H1 (cell line): Measurements from ENCODE around the gene ZNF654. TPM values are rescaled to one million over a fixed set of nuclear protein-coding genes. Genes with fewer than 3 reads are reported as not detected.

Experiments used
- CTCF ChIA-PET: fragments of 300-600 bp; sonication (Branson Sonifier 250); formaldehyde crosslinking; loops from one replicate; lab custom pipeline; 2021; ENCODE audit not compliant: partially characterized antibody; lab: Charles Lee
- POLR2A ChIA-PET: fragments of 300-600 bp; sonication (Branson Sonifier 250); formaldehyde crosslinking; loops from one replicate; lab custom pipeline; 2021; ENCODE audit warnings: inconsistent platforms; ENCODE audit not compliant: partially characterized antibody; lab: Charles Lee
- DNase-seq, 2 experiments: peaks; one replicate each; pipeline versions ENCODE4 v3.0.0 to v3.0.0-alpha.2; 2010 to 2022; ENCODE audit warnings: low spot score in 2 of 2, low read depth in 1 of 2, mixed read lengths in 1 of 2
- FAIRE-seq: peaks from 2 replicates; lab custom pipeline; 2011; peaks lifted over from hg19 to GRCh38; lab: Jason Lieb, UNC
- H2AFZ ChIP-seq: 2 replicates; pipeline ENCODE4 v1.8.1; 2012; ENCODE audit warnings: low read length, inconsistent platforms
- H2AK5ac ChIP-seq: 2 replicates; pipeline ENCODE4 v1.6.1; 2013; ENCODE audit warnings: low read depth, low read length
- H2BK120ac ChIP-seq: replicated peaks from 2 replicates; pipeline ENCODE3; 2013; ENCODE audit warnings: low read depth, low read length, inconsistent platforms
- H2BK12ac ChIP-seq: 2 replicates; pipeline ENCODE4 v1.6.1; 2013; ENCODE audit warnings: low read depth, low read length
- H2BK15ac ChIP-seq: 2 replicates; pipeline ENCODE4 v1.6.1; 2013; ENCODE audit warnings: low read length
- H2BK20ac ChIP-seq: 2 replicates; pipeline ENCODE4 v1.6.1; 2013; ENCODE audit warnings: low read length
- H2BK5ac ChIP-seq: 2 replicates; pipeline ENCODE4 v1.6.1; 2013; ENCODE audit warnings: low read depth, low read length
- H3K14ac ChIP-seq: 2 replicates; pipeline ENCODE4 v1.6.1; 2013; ENCODE audit warnings: inconsistent platforms; ENCODE audit not compliant: insufficient read length
- H3K18ac ChIP-seq: 2 replicates; pipeline ENCODE4 v1.6.1; 2013; ENCODE audit warnings: low read length; ENCODE audit errors: extremely low read depth
- H3K23ac ChIP-seq: 2 replicates; pipeline ENCODE4 v1.6.1; 2013; ENCODE audit warnings: inconsistent platforms; ENCODE audit not compliant: insufficient read length
- H3K23me2 ChIP-seq: 2 replicates; pipeline ENCODE4 v1.6.1; 2013; ENCODE audit warnings: low read depth, low read length
- H3K27ac ChIP-seq: 2 replicates; pipeline ENCODE4 v1.6.1; 2011; ENCODE audit warnings: low read depth, low read length, inconsistent platforms
- H3K27me3 ChIP-seq, 4 experiments: replicated peaks in 1 of 4; 1 replicate in 1 of 4; 2 replicates in 3 of 4; pipeline versions ENCODE4 v1.6.1 to v1.8.1; 2011 to 2013; ENCODE audit warnings: low read length in 3 of 4, mild to moderate bottlenecking in 3 of 4, inconsistent platforms in 2 of 4, mixed read lengths in 2 of 4, moderate library complexity in 1 of 4; ENCODE audit not compliant: control insufficient read depth in 3 of 4, insufficient read depth in 3 of 4; ENCODE audit errors: extremely low read depth in 1 of 4
- H3K36me3 ChIP-seq, 4 experiments: 2 replicates each; pipeline versions ENCODE4 v1.6.1 to v1.8.1; 2011 to 2013; ENCODE audit warnings: mild to moderate bottlenecking in 4 of 4, low read length in 3 of 4, moderate library complexity in 2 of 4, control low read depth in 1 of 4, inconsistent platforms in 1 of 4; ENCODE audit not compliant: insufficient read depth in 4 of 4, control insufficient read depth in 2 of 4
- H3K4ac ChIP-seq: replicated peaks from 2 replicates; pipeline ENCODE3; 2013; ENCODE audit warnings: low read length, low read depth, mixed read lengths, inconsistent platforms; ENCODE audit not compliant: insufficient read length
- H3K4me1 ChIP-seq, 4 experiments: replicated peaks in 1 of 4; 1 replicate in 1 of 4; 2 replicates in 3 of 4; pipeline versions ENCODE4 v1.6.1 to v1.8.1; 2011 to 2013; ENCODE audit warnings: low read length in 3 of 4, inconsistent platforms in 2 of 4, mixed read lengths in 1 of 4; ENCODE audit not compliant: insufficient read depth in 4 of 4, control insufficient read depth in 3 of 4
- H3K4me2 ChIP-seq, 2 experiments: 2 replicates each; pipeline versions ENCODE4 v1.6.1 to v1.8.1; 2011 to 2013; ENCODE audit warnings: low read depth in 2 of 2, low read length in 2 of 2, control low read depth in 1 of 2, inconsistent platforms in 1 of 2, mild to moderate bottlenecking in 1 of 2; ENCODE audit not compliant: insufficient read depth in 1 of 2
- H3K4me3 ChIP-seq, 4 experiments: fragments of 200-600, 300-600 bp in 1 of 4; sonication (generic), shearing (Covaris generic), sonication (Bioruptor Twin) in 1 of 4; 2 replicates each; pipeline versions ENCODE4 v1.5.1 to v1.8.1; 2011 to 2016; ENCODE audit warnings: low read length in 4 of 4, low read depth in 3 of 4, control low read depth in 2 of 4, inconsistent platforms in 2 of 4, mild to moderate bottlenecking in 2 of 4, mixed read lengths in 1 of 4, moderate library complexity in 1 of 4; ENCODE audit not compliant: insufficient read depth in 2 of 4; ENCODE audit errors: extremely low read depth in 1 of 4
- H3K56ac ChIP-seq: replicated peaks from 2 replicates; pipeline ENCODE3; 2013; ENCODE audit warnings: low read depth, mild to moderate bottlenecking, mixed read lengths, low read length, inconsistent platforms; ENCODE audit not compliant: insufficient read length
- H3K79me1 ChIP-seq: 2 replicates; pipeline ENCODE4 v1.6.1; 2013; ENCODE audit warnings: low read depth, low read length, control low read depth
- H3K79me2 ChIP-seq, 2 experiments: 2 replicates each; pipeline versions ENCODE4 v1.6.1 to v1.8.1; 2012 to 2013; ENCODE audit warnings: low read length in 2 of 2, mild to moderate bottlenecking in 2 of 2, inconsistent platforms in 1 of 2; ENCODE audit not compliant: insufficient read depth in 2 of 2, control insufficient read depth in 1 of 2
- H3K9ac ChIP-seq, 4 experiments: replicated peaks in 1 of 4; 1 replicate in 1 of 4; 2 replicates in 3 of 4; pipeline versions ENCODE4 v1.6.1 to v1.8.1; 2011 to 2013; ENCODE audit warnings: low read depth in 3 of 4, low read length in 3 of 4, control low read depth in 2 of 4, mild to moderate bottlenecking in 2 of 4, moderate library complexity in 2 of 4, inconsistent platforms in 1 of 4; ENCODE audit errors: extremely low read depth in 1 of 4
- H3K9me3 ChIP-seq, 2 experiments: 2 replicates each; pipeline versions ENCODE4 v1.6.1 to v1.8.1; 2012 to 2013; ENCODE audit warnings: mild to moderate bottlenecking in 2 of 2, moderate library complexity in 2 of 2, control low read depth in 1 of 2, inconsistent platforms in 1 of 2, low read depth in 1 of 2, low read length in 1 of 2, mixed read lengths in 1 of 2; ENCODE audit not compliant: insufficient read depth in 2 of 2
- H4K20me1 ChIP-seq, 2 experiments: replicated peaks in 1 of 2; 2 replicates each; pipeline versions ENCODE3 to v1.8.1; 2011 to 2013; ENCODE audit warnings: inconsistent platforms in 2 of 2, low read length in 2 of 2, mild to moderate bottlenecking in 1 of 2; ENCODE audit not compliant: insufficient read depth in 2 of 2, control insufficient read depth in 1 of 2
- H4K5ac ChIP-seq: 2 replicates; pipeline ENCODE4 v1.6.1; 2013; ENCODE audit warnings: low read length, low read depth, mixed read lengths, inconsistent platforms; ENCODE audit not compliant: insufficient read length
- H4K8ac ChIP-seq: 2 replicates; pipeline ENCODE4 v1.8.0; 2013; ENCODE audit warnings: mild to moderate bottlenecking, moderate library complexity, low read length, inconsistent platforms; ENCODE audit not compliant: insufficient read depth; ENCODE audit errors: extremely low read depth
- H4K91ac ChIP-seq: replicated peaks from 2 replicates; pipeline ENCODE3; 2013; ENCODE audit warnings: low read length, mixed read lengths, inconsistent platforms; ENCODE audit not compliant: insufficient read length
- ATF2 ChIP-seq: IDR thresholded peaks from 2 replicates; pipeline ENCODE4 v1.6.1; 2012; ENCODE audit warnings: low read length, inconsistent platforms
- HDAC6 ChIP-seq: IDR thresholded peaks from one replicate; pipeline ENCODE4 v1.7.1; 2012; ENCODE audit warnings: low read depth, mild to moderate bottlenecking, inconsistent platforms, low read length, moderate library complexity
- KDM1A ChIP-seq: fragments of 200-600, 300-600 bp; sonication (generic); IDR thresholded peaks from 2 replicates; pipeline ENCODE4 v1.7.1; 2016; ENCODE audit warnings: mild to moderate bottlenecking, low read length, borderline replicate concordance
- NANOG ChIP-seq: IDR thresholded peaks from 2 replicates; pipeline ENCODE4 v1.6.1; 2011; ENCODE audit warnings: low read length, low read depth, mild to moderate bottlenecking, inconsistent platforms; ENCODE audit not compliant: insufficient read depth, poor library complexity, severe bottlenecking
- RAD21 ChIP-seq, 2 experiments: IDR thresholded peaks in 1 of 2; conservative IDR thresholded peaks in 1 of 2; 2 replicates each; pipeline ENCODE4 v1.6.1; 2011; ENCODE audit warnings: low read depth in 2 of 2, low read length in 2 of 2, improper control_type of control experiment in 1 of 2, inconsistent platforms in 1 of 2, mild to moderate bottlenecking in 1 of 2, moderate library complexity in 1 of 2
- SIN3A ChIP-seq, 2 experiments: IDR thresholded peaks in 1 of 2; conservative IDR thresholded peaks in 1 of 2; 2 replicates each; pipeline ENCODE4 v1.6.1; 2011 to 2012; ENCODE audit warnings: low read length in 2 of 2, improper control_type of control experiment in 1 of 2, low read depth in 1 of 2, mild to moderate bottlenecking in 1 of 2
- SIRT6 ChIP-seq: IDR thresholded peaks from one replicate; pipeline ENCODE4 v1.7.1; 2012; ENCODE audit warnings: low read length, inconsistent platforms
- ZNF274 ChIP-seq: IDR thresholded peaks from 2 replicates; pipeline ENCODE4 v1.7.0; 2012; ENCODE audit warnings: low read length, borderline replicate concordance; ENCODE audit errors: extremely low read depth
- WGBS, 2 experiments: shearing (Covaris generic) in 1 of 2; methylation state at CpG; one replicate each; pipeline versions ENCODE4 v1.1.6 to v1.1.7; 2013 to 2015; ENCODE audit warnings: low lambda C conversion rate in 2 of 2, mixed read lengths in 2 of 2, inconsistent platforms in 1 of 2, low coverage in 1 of 2, missing lambda C conversion rate in 1 of 2; ENCODE audit not compliant: insufficient replicate concordance in 2 of 2, insufficient coverage in 1 of 2, insufficient read length in 1 of 2; ENCODE audit errors: extremely low coverage in 1 of 2, missing lambda C conversion rate in 1 of 2; 5-methylcytosine and 5-hydroxymethylcytosine counted together
- polyA plus RNA-seq, 7 experiments: library from polyadenylated mRNA; depleted of rRNA in 3 of 7; stranded (reverse) in 5 of 7; unstranded in 2 of 7; fragments of >200 nt in 5 of 7; fragments of 200-250 nt in 2 of 7; gene quantifications; 1 replicate in 5 of 7; 2 replicates in 1 of 7; 4 replicates in 1 of 7; pipeline versions ENCODE4 v1.2.1 to v1.2.3, GENCODE V29; 2011 to 2013; ENCODE audit warnings: missing spikeins in 2 of 7, mixed read lengths in 2 of 7
- total RNA-seq: library from RNA; stranded (reverse); fragmentation: NEBNext Ultra II Directional; extraction: Animal tissue kit (Norgen Biotek cat#: 25700); gene quantifications from 2 replicates; pipeline ENCODE4 v1.2.1, GENCODE V29; 2021

ZNF654 gene
- total and polyA plus RNA-seq, 2 of the 8 experiments (the other 6 are each of a cell fraction or from before 2014, with no cell fraction given): 0.47 to 5.3 TPM

- no peak for TF ChIP-seq SIN3A (conservative IDR thresholded peaks at IDR 0.05 in 1 of 2, IDR thresholded peaks at IDR 0.05 in 1 of 2; ENCODE audit: low read depth in 1 of 2, low read length in 2 of 2)
- TF ChIP-seq NANOG: no peak
- no peak for TF ChIP-seq HDAC6
- TF ChIP-seq ATF2: no peak
- TF ChIP-seq RAD21 (IDR thresholded peaks at IDR 0.05 in 1 of 2, conservative IDR thresholded peaks at IDR 0.05 in 1 of 2; ENCODE audit: low read depth in 2 of 2, low read length in 2 of 2): no peak
- TF ChIP-seq KDM1A: no peak
- TF ChIP-seq ZNF274: no peak
- TF ChIP-seq SIRT6: no peak
- no peaks in the 10 kb centered on the region for H4K20me1 ChIP-seq
- CTCF ChIA-PET: no interaction called here
Observed at GRCh38 chr3:88078932-88079331, 19.9 kb downstream of the ZNF654 start.

More at GRCh38 chr3:88078932-88079331, 19.9 kb downstream of the ZNF654 start:
- no peak overlapping the region for H3K14ac ChIP-seq
- FAIRE-seq: no peak
- no peak overlapping the region for H4K91ac ChIP-seq
- no peak overlapping the region for H4K5ac ChIP-seq
- no peaks in the 10 kb centered on the region for H3K23me2 ChIP-seq
- no peak overlapping the region for H3K27ac ChIP-seq
- H2BK20ac ChIP-seq: no peak overlapping the region
- no peaks in the 10 kb centered on the region for H3K79me1 ChIP-seq
- no peak overlapping the region for H4K8ac ChIP-seq
- H2AK5ac ChIP-seq: no peak overlapping the region
- no peak overlapping the region for H2BK5ac ChIP-seq
- no peaks in the 10 kb centered on the region for H3K9me3 ChIP-seq
- H3K9ac ChIP-seq: no peak overlapping the region
- peaks cover 0 to 29% of the 10 kb centered on the region in 2 experiments; a peak in 2 of 4 replicates for H3K79me2 ChIP-seq
- DNase-seq: no peak
- H2AFZ ChIP-seq: no peak overlapping the region
- no peaks in the 10 kb centered on the region for H3K4me1 ChIP-seq
- POLR2A ChIA-PET: no interaction called here
- no peak overlapping the region for H2BK120ac ChIP-seq
- no peak overlapping the region for H3K18ac ChIP-seq
- no peak overlapping the region for H2BK12ac ChIP-seq
- H2BK15ac ChIP-seq: no peak overlapping the region
- no peak overlapping the region for H3K4ac ChIP-seq
- H3K4me3 ChIP-seq: no peak overlapping the region
- H3K27me3 ChIP-seq: peaks cover 0 to 1% (median 0%) of the 10 kb centered on the region in 4 experiments; a peak in 1 of 7 replicates
- no peak overlapping the region for H3K4me2 ChIP-seq
- H3K23ac ChIP-seq: no peak overlapping the region
- H3K56ac ChIP-seq: no peak overlapping the region
- 95% methylated on average over 3 of the region's 3 CpGs; no CpG with 5 or more reads in 1 of the 2 experiments for WGBS, 2 experiments
- H3K36me3 ChIP-seq: no peaks in the 10 kb centered on the region
